CD4-positive, alpha-beta T cell treated with Interleukin-4 for 1 hour (primary cell): ENCODE results near the gene OR10A7.
"Not testable (repeated sequence)": the region's sequence is repeated elsewhere in the genome, so short reads cannot be mapped to it uniquely, and the experiment has no call there.

Source experiments
- DNase-seq, 2 donors: peaks; one replicate each; pipeline ENCODE4 v3.0.0-alpha.2; 2020 to 2022

OR10A7 gene, protein sequence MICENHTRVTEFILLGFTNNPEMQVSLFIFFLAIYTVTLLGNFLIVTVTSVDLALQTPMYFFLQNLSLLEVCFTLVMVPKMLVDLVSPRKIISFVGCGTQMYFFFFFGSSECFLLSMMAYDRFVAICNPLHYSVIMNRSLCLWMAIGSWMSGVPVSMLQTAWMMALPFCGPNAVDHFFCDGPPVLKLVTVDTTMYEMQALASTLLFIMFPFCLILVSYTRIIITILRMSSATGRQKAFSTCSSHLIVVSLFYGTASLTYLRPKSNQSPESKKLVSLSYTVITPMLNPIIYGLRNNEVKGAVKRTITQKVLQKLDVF

DNA sequence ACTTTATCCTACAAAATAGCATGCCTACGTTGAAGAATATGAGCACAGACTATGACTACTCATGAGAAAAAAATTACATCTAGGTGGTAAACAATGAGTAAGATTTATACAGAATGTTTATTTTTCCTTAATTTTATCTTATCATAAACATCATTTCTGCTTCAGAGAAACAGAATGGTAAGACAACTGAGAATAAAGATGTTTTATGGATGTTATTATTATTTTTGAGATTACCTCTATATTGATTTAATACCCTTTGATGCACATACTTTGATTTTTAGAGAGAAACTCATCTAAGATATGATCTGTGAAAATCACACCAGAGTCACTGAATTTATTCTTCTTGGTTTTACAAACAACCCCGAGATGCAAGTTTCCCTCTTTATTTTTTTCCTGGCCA, at the start of gene OR10A7:
Gene OR10A7 (plus strand): TSS at position 301 of the 400 bp plus-strand sequence. CDS start 0 bp downstream, at position 301.
- no peak for DNase-seq

- no peak for DNase-seq
Measured at GRCh38 chr12:55171445-55171844, 49.4 kb upstream of the OR10A7 start.

- not testable (repeated sequence) for DNase-seq
Measured at GRCh38 chr12:55171846-55172245, 49.0 kb upstream of the OR10A7 start.

DNA sequence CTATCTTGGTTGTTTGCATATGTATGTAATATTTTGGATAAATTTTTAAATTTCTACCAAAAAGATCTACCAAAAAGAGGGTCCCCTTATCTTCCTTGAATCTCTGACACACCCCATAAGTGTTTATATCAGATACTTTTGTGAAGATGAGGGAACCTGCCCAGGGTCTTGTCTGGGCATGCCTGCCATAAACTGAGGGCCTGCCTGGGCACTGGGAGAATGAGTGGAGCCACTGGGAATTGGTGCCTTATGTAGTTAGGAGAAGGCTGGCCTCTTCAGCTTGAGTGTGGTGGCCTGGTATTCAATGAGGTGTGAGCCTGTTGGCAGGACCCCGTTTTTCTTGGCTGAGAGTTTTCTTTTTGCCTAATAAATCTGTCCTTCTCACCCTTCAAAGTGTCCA, 48.1 kb upstream of the OR10A7 start:
- no peak for DNase-seq

- no peak for DNase-seq
Measured at GRCh38 chr12:55173456-55173855, 47.4 kb upstream of the OR10A7 start.

DNA sequence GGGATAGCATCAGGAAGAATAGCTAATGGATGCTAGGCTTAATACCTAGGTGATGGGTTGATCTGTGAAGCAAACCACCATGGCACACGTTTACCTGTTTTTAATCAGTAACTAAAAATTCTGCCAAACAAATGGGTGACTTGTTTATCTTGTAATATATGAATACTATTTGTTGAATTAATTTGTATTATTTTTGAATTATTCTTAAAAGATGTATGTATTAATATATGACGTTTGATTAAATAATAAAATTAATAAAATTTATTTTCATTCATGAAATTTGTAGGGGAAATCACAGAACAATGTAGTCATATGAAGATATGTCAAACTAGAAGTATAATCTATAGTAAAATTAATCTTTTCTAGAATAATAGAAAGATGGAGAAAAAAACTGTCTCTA, 32.3 kb upstream of the OR10A7 start:
- DNase-seq = no peak

- DNase-seq = peak; percentile 16 to 70
Measured at GRCh38 chr12:55188974-55189556, 31.8 kb upstream of the OR10A7 start.

- no peak for DNase-seq
Measured at GRCh38 chr12:55194382-55194781, 26.4 kb upstream of the OR10A7 start.

- DNase-seq = no peak
Measured at GRCh38 chr12:55226523-55226922, 5.7 kb downstream of the OR10A7 start.

DNA sequence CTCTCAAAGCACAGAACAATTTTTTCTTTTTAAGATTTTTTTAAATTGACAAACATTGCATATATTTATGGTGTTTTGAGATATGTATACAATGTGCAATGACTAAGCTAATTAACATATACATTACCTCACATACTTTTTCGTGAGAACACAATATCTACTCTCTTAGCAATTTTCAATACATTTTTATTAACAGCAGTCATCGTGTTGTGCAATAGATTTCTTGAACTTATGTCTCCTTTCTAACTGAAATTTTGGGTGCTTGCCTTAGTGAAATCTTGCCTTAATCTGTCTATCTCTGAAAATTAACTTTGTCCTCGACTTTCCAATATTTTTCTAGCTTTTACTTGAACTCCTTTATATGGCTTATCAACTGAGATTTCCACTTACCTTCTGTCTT, 6.8 kb downstream of the OR10A7 start:
- no peak for DNase-seq

GRCh38 chr12:55244309-55244708, 23.5 kb downstream of the OR10A7 start, which contains the start of gene OR6C74:
Gene OR6C74 (plus strand): TSS chr12:55244609. CDS start chr12:55247288, 2,679 bp downstream.
- DNase-seq = no peak

GRCh38 chr12:55246159-55246558, 25.3 kb downstream of the OR10A7 start:
- DNase-seq = no peak

GRCh38 chr12:55250944-55251343, 30.1 kb downstream of the OR10A7 start:
- no peak for DNase-seq

DNA sequence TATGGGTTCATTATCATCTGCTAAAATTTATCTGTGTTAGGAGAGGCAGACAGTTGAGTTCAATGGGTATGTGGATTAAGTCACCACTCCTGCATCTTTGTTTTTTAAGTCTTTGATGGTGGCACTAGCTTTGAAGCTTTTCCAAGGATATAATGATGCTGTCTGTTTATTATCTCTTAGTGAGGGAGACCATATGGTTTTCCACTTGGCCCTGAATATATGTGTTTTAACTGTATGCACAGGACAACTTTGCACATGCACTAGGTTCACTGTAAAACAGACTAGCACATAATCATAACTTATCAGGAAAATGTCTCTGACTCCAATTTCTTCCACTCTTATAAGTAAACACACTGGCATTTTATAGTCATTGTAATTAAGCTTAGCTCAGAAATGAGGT, 32.5 kb downstream of the OR10A7 start:
- DNase-seq = no peak

DNA sequence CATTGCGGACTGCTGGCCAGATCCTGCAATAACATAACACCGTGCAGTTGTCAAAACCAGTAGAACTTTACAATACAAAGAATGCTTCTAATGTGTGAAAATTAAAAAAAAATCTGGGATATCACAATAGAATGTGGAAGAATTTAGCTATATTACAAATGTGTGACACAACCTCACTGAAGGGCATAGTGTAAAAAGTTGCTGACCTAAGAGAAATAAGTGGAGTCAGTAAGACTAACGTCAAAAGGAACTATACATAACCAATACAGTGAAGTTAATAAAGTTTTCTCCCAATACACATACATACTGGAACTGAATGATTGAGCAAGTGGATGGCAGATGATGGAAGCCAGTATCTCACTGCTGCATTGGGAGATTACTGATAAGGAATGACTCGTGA, 36.0 kb downstream of the OR10A7 start:
- no peak for DNase-seq

GRCh38 chr12:55258303-55258702, 37.5 kb downstream of the OR10A7 start:
- no peak for DNase-seq
